ENCODE measurements around the gene CMSS1. TPM values are rescaled to one million over a fixed set of nuclear protein-coding genes. Genes with fewer than 3 reads are reported as not detected.

Gene CMSS1
- total RNA-seq, 1 donor from 2014 or later = 17.3 TPM

DNA sequence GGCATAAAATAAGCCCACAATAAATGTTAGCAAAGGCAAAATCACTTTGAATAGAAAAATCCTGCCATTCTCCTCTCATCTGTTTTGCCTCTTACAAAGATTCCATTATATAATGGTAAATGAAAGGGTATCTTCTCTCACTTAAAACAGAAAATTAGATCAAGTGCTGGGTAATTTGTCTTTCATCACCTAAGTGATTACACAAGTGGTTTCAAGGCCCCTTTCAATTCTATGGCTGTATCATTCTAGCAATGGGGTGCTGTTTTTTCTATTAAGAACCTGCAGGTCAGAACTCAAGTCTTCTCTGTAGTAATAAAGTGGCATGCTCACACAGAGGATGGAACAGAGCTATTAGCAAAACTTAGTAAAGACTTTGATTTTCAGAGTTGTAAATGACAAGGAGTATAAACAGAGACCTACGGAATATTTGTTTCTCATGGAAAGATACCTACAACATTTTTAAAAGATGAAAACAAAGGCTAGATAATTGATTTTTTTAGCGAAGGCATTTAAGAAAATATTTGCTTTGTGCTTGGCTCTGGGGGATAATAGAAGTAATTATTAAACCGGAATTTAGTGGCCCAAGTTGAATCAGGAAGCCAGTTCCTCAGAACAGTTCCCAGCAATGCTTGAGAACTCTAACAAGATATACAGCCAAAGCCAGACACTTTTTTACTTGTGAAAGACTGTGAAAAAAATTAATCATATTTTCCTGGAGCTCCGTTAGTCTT, 137.4 kb downstream of the CMSS1 start:
- no peak overlapping the region for H3K27ac ChIP-seq
- intact Hi-C loops (cut with DNase I) = no loop called here
- TF ChIP-seq, protein P1, sequence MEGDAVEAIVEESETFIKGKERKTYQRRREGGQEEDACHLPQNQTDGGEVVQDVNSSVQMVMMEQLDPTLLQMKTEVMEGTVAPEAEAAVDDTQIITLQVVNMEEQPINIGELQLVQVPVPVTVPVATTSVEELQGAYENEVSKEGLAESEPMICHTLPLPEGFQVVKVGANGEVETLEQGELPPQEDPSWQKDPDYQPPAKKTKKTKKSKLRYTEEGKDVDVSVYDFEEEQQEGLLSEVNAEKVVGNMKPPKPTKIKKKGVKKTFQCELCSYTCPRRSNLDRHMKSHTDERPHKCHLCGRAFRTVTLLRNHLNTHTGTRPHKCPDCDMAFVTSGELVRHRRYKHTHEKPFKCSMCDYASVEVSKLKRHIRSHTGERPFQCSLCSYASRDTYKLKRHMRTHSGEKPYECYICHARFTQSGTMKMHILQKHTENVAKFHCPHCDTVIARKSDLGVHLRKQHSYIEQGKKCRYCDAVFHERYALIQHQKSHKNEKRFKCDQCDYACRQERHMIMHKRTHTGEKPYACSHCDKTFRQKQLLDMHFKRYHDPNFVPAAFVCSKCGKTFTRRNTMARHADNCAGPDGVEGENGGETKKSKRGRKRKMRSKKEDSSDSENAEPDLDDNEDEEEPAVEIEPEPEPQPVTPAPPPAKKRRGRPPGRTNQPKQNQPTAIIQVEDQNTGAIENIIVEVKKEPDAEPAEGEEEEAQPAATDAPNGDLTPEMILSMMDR (IDR thresholded peaks at IDR 0.05) = no peak
- H3K4me1 ChIP-seq = peaks cover 11% of the 10 kb centered on the region
- no peaks in the 10 kb centered on the region for H3K27me3 ChIP-seq (ENCODE audit: low read depth)
- peak; percentile 9 to 63 for ATAC-seq
- no peaks in the 10 kb centered on the region for H3K9me3 ChIP-seq
- DNase-seq = no peak
- no peak overlapping the region for H3K4me3 ChIP-seq
- H3K36me3 ChIP-seq = no peaks in the 10 kb centered on the region

DNA sequence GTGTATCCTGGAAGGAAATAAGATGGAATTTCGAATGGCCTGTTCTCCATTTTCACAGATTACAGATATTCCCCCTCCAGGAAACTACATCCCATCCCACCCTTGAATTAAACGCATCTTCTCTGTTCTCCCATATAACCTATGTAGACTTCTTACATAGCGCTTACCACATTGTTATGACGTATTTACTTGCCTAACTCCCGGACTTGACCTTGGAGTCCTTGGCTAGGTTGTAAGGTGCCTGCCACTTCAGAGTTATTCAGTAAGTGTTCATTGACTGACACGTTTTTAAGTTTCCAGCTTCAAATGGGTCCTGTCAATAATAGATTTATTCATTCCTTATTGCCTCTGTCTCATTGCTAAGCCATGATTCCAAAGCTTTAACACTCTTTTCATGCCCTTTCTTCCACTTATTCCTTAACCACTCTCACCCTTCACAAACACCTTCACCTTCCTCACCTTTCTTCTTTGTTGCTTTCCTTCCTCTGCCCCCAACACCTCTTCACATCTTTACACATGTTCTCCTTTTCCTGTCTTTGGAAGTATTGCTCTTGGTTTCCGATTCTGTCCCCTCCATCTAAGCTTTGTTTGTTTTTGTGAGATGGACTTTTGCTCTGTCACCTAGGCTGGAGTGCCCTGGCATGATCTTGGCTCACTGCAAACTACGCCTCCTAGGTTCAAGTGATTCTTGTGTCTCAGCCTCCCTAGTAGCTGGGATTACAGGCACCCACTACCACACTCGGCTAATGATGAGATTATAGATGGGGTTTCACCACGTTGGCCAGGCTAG, 138.3 kb downstream of the CMSS1 start:
- no peak overlapping the region for H3K4me3 ChIP-seq
- DNase-seq (no peak), ATAC-seq (peak; percentile 46 to 71)
- intact Hi-C loops (cut with DNase I) = no loop called here
- H3K36me3 ChIP-seq = no peaks in the 10 kb centered on the region
- H3K27me3 ChIP-seq (ENCODE audit: low read depth) = no peaks in the 10 kb centered on the region
- H3K4me1 ChIP-seq = peaks cover 15% of the 10 kb centered on the region
- H3K27ac ChIP-seq = no peak overlapping the region
- TF ChIP-seq, protein P1 (IDR thresholded peaks at IDR 0.05) = no peak
- no peaks in the 10 kb centered on the region for H3K9me3 ChIP-seq

DNA sequence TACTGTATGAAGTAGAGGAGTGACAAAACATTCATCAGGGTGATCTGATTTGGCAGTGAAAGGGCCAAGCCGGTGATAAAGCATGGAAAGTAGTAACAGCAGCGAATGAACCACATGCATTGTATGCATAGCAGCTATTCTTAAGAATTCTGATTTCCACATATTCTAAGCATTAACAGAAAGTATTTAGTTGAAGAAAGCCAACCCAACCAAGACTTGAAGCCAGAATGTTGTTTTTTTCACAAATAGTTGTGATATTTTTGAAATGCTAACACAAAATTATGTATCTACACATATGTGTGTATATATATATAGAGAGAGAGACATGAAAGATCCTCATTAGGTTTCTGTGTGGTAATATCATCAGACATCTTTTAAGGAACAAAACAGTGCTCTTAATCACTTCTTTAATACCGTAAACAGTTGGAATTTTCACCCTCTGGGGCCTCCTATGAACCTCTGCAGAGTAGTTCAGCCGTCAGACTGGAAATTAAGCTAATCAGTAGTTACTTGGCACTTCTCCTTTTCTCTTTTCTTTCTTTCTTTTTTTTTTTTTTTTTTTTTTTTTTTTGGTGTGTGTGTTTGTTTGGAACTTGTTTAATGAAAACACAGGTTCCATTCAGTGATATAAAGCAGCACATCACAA, 139.6 kb downstream of the CMSS1 start:
- H3K27me3 ChIP-seq (ENCODE audit: low read depth) = no peaks in the 10 kb centered on the region
- H3K4me3 ChIP-seq = no peak overlapping the region
- ATAC-seq (no peak), DNase-seq (no peak)
- H3K36me3 ChIP-seq = no peaks in the 10 kb centered on the region
- H3K4me1 ChIP-seq = peaks cover 15% of the 10 kb centered on the region
- intact Hi-C loops (cut with DNase I) = no loop called here
- no peak overlapping the region for H3K27ac ChIP-seq
- H3K9me3 ChIP-seq = no peaks in the 10 kb centered on the region
- TF ChIP-seq, protein P1 (IDR thresholded peaks at IDR 0.05) = no peak

DNA sequence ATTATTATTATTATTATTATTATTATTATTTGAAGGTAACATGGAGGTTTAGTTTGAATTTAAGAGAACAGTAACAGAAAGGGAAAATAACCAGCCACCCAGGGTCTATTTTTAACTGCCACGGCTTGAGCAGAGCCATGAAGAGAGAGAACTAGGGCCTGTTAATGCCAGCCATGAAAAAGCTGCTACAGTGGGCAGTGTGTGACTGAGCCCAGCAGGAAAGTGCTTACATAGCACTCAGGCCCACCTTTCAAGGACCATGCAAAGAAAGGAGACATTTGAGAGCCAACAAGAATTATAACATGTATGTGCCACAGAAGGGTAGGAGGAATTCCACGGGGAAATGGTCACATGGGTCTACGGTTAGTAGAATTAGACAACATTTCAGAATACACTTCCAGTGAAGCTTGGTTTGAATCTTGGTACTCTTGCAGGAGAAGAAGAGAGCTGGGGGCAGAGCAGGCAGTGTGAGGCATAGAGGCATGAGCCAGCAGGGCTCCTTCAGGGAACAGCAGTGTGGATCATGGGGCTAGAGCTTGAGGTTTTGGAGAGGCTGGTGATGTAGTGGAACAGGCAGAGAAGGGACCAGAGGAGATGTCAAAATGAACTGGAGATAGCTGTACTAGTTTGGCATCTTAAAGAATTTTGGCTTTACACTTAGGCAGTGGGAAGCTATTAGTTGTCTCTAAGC, 140.7 kb downstream of the CMSS1 start:
- Histone ChIP-seq H3K4me3 (no peak overlapping the region), H3K27me3 (ENCODE audit: low read depth) (no peaks in the 10 kb centered on the region), H3K4me1 (peaks cover 15% of the 10 kb centered on the region), H3K27ac (no peak overlapping the region), H3K36me3 (no peaks in the 10 kb centered on the region), H3K9me3 (no peaks in the 10 kb centered on the region)
- DNase-seq = no peak
- TF ChIP-seq, protein P1 (IDR thresholded peaks at IDR 0.05) = no peak
- intact Hi-C loops (cut with DNase I) = no loop called here
- ATAC-seq = no peak

Measured in lower lobe of right lung (tissue), 2 donors.